ENCODE measurements around the gene IMPG2.

IMPG2 gene

DNA sequence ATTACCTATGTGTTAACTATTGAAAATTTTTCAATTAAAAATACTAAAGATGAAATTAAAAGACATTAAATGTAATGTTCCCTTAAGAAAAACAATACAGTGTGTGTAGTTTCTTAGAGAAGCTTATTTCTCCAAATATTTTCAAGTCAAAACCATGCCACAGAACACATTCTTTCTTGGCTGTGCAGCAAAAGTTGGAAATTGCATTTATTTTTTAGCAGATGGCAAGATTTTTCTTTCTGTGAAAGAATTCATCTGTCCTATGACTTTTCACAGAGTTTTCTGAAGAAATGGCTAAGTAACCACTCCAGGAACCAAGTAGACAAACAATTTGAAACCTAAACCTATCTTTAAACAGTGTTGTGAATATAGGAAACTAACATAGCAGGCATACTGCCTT, 47.2 kb downstream of the IMPG2 start:
- DNase-seq = no peak

DNA sequence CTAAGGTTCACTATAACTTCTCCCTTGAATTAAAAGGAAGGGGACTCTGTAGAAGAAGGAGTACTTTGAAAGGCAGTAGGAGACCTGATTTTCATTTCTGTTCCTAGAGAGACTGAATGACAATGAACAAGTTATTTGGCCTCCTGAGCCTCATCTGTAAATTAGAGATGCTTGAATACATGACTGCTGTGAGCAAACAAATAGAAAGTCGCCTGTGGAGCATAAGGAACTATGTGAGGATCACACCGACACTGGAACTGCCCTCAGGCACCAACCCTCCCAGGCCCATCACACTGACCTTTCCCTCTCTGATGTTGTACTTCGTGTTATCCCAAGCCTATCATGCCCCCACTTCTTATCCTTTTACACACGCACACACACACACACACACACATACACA, 48.6 kb downstream of the IMPG2 start:
- DNase-seq = no peak

DNA sequence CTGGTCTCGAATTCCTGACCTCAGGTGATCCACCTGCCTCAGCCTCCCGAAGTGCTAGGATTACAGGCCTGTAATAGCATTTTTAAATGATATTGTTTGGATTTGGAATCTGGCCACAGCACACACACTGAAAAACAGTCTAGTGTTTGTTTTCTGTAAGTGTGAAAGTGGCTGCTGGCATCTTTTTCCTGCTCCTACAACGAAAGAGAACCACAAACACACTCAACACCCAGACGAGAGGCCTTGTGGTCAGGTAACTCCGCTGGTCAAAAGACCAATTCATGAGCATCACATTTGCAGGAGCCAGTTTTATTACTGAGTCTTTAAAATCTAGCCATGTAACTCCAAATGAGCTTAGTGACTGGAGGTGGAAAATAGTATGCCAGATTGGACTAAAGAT, 50.2 kb downstream of the IMPG2 start:
- peak; percentile 58 for DNase-seq

DNA sequence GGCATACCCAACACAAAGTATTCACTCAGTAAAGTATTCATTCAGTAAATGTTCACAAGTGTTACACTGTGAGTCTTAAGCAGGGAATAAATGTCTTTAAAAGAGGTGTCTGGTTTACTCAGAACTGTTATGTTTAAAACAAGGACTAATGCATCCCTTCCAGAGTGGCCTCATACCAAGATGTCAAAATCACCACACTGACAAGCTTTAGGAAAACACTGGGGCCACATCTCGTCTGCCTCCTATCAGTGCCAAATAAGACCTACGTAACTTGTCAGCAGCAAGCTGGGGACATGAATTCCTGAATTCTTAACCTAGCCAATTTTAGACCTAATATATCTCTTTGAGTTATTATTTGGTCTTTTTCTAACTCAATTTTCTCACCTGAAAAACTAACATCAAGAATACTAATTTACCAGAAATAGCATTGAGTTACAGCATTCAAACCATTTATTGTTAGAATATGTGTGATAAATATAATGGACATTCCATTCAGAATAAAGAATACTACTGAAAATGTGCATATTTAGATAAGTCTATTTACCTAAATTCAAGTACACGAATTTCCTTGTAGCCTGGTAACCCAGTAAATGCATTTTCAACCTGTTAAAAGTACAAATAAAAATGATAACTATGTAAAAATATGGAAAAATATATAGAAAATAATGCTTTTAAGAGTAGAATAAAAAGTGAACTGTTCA, 51.3 kb downstream of the IMPG2 start:
- no peak for DNase-seq

DNA sequence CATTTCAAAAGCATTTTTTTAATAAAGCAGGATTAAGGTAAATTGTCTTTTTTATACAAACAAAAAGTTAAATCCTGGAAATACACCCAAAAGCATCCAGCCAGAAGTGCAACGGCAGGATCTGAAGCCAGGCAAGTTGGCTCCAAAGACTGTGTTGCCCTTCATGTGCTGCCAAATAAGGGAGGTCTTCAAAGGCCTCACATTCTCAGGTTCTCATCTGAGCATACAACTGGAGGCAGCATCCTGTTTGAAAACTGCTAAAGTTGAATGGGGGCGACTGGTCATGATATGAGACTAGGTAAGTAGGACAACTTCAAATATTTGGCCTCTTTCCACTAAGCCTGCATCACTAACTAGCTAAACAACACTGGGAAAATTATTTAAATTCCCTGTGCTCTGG, 52.2 kb downstream of the IMPG2 start:
- DNase-seq = no peak

DNA sequence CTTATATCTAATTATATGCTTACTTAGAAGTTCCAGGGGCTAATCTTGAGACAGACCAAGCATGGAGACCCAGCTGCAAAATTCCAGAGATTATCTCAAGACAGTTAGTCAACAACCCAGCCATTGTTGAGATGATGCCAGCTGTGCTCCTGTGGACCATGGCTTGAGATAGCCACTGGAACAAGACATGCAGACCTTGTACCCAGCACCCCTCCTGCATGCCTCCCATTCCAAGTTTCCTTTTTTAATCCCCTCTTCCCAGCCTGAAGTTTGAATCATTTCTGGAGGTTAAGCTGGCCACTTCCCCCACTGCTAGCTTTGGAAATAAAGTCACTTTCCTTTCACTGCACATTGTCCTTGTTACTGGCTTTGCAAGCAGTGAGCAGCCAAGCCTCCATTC, 53.8 kb downstream of the IMPG2 start:
- no peak for DNase-seq

DNA sequence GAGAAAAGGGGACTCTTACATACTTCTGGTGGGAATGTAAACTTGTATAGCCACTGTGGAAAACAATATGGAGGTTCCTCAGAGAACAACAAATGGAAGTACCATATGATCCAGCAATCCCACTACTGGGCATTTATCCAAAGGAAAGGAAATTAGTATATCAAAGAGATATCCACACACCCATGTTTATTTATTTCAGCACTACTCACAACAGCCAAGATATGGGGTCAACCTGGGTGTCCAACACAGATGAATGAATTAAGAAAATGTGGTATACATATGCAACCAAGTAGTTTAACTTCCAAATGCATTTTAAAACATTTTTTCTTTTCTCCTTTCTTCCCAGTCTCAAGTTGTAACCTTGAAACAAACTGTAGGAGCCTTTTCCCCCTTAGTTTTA, 54.3 kb downstream of the IMPG2 start:
- no peak for DNase-seq

DNA sequence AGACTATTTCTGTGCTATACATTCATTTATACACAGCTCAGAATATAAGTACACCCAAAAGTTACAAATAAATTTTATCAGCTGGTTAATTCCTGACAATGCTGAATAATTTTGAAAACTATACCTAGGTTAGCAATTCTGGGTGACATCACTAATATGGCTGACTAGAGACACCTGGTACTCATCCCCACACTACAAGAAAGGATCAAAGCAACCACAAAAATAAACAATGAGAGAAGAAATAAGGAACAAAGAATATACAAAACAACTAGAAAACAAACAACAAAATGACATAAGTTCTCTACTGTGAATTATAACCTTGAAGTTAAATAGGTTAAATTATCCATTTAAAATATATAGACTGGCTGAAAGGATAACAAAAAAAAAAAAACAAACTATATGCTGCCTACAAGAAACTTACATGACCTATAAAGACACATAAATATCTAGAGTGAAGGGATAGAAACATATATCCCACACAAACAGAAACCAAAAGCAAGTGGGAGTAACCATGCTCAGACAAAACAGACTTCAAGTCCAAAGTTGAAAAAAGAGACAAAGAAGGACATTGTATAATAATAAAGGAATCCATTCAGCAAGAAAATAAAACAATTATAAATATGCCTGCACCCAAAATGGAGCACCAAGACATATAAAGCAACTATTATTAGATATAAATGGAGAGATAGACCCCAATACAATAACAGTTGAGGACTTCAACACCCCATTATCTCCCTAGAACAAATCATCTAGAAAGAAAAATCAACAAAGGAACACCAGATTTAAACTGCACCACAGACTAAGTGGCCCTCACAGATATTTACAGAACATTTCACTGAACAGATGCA, 57.8 kb downstream of the IMPG2 start:
- peak; percentile 58 for DNase-seq

DNA sequence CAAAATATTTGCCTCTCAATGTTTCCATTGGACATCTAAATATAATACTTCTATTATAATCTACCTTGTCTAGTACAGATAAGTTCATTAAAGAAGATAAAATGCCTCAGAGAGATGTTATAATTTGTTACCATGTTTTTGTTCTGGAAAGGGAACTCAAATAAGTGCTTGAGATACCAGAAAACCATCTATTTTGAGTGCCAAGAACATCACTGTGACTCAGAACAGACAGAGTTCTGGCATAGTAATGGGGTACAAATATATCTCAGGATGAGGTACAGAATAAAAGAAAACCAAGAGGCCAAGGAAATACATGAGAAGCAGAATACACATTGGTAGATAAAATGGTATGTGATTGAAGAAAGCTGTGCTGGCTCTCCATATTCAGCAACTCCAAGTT, 58.9 kb downstream of the IMPG2 start:
- no peak for DNase-seq

DNA sequence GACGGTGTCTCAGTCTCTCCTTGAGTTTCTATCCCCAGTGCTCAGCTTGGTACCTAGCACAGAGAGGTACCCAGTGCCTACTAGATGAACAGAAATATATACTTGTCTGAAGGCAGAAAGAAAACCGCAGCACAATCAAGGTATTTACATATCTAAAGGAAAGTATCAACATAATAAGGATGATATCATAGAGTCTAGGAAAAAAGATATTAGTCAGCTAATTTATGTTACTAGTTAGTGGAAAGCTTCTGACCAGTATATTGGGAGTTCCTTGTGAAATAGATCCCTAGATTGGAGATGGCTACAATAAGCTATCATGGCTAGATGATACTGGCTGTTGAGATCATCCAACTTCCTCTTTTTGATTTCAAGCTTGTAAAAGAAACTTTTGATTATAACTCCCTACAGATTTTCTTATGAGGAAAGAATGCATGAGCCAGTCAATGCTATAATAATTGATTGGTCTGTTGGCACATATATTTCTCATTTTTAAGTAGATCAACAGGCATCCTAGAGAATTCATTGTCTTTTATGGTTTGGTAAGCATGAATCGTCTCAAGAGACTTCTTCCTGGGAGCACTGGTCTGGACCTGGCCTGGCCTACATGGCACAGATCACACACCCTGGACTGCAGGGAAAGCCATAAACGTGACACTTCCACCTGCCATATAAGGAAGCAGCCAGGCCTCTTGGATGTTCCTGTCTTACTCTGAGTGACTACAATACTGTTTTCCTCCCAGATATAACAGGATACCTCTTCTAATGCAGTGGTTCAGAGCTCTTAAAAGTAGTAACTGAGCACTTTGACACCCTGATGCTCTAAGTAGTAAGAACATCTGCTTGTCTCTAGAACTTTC, 60.7 kb downstream of the IMPG2 start:
- DNase-seq = no peak

DNA sequence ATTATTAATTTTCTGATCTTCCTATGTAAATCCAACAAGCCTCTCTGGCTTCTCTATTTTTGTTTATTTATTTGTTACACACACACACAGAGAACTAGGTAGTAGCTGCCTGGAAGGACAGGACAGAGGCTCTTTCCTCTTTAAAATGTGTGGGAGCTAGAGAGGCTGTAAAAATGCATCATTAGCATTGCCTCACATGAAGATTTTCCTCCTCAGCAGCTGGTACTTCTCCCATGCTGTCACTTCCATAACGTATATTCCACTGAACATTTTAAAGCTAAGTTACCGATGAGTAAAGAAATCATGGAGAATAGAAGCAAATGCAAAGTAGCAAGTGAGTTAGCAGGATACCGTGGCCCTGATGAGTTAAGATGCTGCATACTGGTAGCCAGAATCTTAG, 63.9 kb downstream of the IMPG2 start:
- DNase-seq = no peak

DNA sequence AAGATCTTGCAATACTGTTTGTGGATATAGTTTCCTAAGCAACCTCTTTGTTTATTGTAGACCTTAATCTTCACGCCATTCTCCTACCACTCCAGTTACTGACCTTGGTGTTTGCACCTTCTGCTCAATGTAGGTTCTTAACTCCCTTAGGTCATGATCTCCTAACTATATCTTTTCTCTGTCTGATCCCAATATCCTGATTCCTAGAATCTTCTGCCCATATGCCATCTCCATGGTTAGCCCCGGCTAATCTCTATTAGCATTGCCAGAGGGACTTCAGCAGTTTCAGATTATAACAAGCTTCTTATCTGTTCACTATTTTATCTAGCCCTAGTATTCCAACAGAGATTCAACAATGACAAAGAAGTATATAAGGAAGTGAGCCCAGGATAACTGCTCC, 64.9 kb downstream of the IMPG2 start:
- DNase-seq = no peak

DNA sequence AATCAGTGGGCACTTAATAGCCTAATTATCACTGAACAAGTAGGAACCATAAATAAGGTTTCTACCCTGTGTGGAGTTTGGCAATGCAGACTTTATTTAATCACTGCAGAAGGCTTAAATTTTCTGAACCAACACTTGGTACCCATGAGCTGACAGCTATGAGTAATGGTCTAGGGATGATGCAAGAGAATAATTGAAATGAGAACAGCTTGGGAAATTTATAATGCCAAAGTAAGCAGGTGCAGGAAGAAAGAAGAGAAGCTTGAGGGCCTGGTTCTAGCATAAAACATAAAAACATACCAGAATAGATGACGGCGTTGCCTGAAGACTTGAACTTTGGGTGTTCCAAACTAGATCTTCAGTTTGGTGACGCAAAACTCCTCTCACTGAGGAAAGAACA, 67.0 kb downstream of the IMPG2 start:
- DNase-seq = no peak

DNA sequence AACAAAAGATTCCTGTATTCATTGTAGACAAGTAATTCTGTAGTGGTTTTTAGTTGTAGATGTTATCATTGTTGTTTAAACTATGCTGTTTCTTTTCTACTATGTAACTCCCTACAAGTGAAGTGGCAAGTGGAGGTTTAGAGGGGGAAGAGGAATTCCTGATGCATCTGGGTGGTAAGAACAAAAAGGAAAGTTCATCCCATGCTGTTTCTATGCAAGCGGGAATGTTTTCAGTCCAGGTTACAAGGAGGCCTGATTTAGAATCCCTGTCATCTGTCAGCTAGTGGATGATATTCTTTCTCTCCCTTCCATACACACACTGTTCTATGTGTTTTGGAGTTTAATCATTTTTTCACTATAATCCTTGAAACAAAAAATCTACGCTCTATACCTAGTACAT, 67.4 kb downstream of the IMPG2 start:
- no peak for DNase-seq

DNA sequence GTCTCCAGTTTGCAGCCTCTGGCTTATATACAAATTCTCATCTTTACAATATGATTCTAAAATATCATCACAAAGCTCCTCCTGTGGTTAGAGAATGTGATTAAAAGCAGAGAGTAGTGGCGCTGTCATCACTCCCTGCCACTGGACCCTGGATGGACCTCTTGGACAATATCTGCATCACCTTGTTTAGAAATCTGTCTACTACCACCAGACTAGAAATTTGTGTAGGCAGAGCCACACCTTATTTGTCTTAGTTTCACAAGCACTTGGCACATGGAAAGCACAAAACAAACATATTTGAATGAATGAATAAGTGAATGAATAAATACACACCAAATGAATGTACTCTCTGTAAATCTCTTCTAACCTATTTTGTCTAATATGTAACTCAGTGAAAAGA, 68.1 kb downstream of the IMPG2 start:
- no peak for DNase-seq

DNA sequence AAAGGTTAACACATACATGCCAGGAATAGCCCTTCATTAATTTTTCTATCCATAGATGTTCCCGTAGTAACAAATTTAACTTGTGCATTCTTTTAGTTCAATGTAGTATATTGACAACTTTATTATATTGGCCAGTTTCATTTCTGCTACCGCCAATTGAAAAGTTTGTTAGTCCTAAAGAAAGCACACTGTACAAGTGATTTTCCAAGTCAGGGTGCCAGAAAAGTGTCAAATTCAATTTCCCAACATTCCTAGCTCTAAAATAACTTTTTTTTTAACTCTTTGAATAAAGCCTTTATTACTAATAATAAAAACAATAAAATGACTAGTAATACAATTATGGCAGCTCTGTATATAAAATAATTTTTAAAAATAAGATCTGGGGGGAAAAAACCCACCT, 68.9 kb downstream of the IMPG2 start:
- no peak for DNase-seq

DNA sequence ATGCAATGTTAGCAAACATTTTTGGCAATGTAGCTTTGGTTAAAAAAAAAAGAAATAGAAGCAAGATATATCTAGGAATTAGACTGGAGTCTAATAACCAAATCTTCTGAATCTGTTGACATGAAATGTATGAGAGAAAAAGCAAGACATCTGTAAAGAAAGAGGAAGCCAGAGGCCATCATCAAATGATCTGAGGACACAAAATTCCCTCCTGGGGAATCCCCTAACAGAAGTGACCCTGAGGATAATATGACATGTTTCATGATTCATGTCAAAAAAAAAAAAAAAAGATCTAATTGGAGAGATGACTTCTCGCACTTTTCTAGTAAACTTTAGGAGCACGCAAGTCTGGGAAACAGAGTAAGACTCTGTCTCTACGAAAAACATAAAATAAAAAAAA, 70.9 kb downstream of the IMPG2 start:
- no peak for DNase-seq

DNA sequence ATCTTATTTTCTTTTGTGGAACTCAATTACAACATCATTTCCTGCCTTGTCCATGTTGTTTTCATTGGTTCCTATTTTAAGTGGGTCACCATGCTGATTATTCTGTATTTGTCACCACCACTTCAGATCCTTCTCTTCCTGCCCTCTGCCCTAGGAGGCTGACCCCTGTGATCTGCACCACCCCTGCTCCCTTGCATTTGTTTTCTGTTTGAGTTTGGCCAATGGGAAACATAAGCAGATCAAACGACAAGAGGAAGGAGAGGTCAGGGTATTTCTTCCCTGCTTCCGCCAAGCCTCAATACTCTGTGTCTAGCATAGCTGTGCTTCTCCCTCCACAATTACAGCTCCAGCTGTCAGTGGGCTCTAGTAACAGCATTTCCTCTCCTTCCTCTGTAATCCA, 71.6 kb downstream of the IMPG2 start:
- DNase-seq = no peak

DNA sequence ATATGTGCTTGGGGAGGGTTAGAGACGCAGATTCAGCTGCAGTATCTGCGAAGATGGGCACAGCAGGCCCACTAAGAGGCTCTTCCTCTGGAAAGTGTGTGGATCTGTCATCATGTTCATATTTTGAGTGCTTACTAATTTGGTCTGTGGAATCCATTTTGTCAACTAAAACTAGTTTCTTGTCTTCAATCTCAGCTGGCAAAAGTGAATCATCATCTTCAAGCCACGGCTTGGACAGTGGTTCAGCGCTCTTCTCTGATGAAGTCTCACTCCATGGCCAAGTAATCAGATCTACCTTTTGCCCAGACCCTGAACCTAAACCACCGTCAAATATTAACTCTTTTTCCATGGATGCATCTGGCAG, 76.2 kb downstream of the IMPG2 start:
- no peak for DNase-seq

DNA sequence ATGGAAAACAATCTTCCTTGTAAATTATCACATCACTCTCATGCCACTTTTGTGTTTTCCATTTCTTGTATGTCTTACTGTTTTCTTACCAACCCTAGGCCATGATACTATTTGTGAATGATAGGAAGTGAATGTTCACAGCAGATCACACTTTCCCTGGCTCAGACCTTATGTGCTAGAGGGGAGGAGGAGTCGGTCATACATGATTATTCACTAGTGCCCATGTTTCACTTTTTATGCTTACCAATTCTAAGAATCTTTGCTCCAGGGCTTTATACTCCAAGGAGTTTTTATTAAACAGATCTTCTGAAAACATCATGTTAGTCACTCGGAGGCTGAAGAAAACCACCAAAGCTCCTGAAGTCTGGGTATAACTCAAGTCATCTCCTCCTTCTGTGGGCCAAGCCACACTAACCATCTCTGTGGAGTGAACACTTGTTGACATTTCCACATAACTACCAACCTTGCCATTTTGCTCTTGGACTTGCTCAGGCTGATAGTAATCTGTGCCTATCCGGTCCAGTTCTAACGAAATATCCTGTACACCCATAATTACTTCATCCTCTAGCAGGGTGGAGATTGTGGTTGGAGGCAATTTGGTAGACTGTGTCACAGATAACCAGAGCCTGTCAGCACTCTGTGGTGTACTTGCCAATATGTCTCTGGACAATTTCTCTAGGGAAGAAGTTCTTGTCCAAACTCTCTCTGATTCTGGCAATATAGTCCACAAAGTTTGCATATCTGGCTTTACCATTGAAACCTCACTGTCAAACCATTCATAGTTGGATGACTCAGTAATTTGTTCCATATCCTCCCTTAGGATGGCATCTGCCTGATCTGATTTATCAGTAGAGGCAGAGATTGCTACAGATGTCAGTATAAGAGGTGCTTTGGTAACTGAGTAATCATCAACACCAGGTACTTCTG, 76.8 kb downstream of the IMPG2 start:
- no peak for DNase-seq

DNA sequence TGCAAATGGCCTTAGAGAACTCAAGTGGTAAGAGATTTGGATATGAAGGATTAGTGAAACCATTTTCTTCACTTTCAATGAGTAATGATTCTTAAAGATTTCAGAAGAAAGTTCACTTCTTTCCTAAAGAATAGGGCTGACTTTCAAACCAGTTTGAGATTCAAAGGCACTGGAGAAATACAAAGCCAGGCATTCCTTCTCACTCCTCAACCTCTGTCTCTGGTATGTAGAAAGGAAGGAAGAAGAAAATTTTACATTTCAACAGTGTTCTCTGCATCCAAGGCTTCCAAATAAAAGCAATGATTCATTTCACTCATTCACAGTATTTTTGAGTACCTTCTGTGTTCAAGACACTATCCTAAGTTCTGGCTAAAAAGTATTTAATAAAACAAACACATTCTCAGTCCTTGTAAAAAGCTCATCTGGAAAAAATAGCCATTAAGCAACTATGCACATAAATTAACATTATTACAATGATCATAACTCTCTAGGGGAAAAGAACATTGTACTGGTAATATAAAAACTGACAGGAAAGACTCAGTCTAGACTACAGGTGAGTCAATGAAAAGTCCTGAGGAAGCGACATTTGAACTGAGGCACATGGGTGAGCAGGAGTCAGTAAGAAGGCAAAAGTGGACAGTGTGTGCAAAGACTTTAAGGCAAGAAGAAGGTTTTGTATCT, 79.5 kb downstream of the IMPG2 start:
- no peak for DNase-seq

DNA sequence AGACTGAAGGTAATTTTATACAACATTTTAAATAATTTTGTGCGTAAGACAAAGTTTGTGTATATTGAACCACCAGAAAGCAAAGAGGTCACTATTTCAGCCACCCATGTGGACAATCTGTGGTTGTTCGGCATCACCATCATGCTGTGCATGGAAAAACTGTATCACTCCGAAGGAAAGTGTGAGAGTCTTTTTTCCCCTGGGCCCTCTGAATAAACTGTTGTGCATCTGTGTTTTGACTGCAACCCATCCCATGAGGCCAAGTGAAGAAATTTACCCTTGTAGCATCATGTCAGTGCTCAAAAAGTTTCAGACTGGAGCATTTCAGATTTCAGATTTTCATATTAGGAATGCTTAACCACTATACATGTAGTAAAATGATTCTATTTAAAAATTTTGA, 85.3 kb downstream of the IMPG2 start:
- no peak for DNase-seq

Data from NCI-H1092 treated with DMSO at 0.1 percent for 48 hours (cell line).